Measurements from ENCODE around the gene PTK6.

DNA sequence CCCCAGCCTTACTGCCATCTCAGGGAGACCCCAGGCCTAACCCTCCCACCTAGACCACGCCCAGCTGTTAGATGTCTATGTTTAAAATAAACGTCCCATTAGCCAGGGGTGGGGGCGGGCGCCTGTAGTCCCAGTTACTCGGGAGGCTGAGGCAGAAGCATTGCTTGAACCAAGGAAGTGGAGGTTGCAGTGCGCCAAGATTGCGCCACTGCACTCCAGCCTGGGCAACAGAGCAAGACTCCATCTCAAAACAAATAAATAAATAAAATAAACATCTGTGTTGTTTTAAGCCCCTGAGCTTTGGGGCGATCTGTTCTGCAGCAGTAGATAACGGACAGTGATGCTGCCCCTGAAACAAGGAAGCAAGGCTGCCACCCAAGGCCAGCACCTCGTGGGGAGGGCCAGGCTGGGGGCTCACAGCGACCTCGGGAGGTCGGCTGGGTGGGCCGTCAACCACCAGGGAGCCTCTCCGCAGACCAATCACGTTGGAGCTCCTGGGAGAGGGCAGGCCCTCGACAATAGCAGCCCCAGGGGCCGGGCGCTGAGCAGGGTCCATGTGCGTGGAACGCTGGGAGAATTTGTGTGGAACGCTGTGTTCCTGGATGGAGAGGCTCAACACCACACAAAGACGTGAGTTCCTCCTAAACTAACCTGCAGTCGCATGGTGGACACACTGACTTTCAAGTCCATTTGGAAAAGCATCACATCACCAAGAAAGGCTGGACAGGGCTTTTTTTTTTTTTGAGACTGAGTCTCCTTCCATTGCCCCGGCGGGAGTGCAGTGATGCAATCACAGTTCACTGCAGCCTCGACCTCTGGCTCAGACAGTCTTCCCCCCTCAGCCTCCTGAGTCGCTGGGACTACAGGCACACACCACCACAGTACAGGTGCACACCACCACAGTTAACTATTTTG lies 37.9 kb upstream of the PTK6 start:
- TF ChIP-seq, protein P1, sequence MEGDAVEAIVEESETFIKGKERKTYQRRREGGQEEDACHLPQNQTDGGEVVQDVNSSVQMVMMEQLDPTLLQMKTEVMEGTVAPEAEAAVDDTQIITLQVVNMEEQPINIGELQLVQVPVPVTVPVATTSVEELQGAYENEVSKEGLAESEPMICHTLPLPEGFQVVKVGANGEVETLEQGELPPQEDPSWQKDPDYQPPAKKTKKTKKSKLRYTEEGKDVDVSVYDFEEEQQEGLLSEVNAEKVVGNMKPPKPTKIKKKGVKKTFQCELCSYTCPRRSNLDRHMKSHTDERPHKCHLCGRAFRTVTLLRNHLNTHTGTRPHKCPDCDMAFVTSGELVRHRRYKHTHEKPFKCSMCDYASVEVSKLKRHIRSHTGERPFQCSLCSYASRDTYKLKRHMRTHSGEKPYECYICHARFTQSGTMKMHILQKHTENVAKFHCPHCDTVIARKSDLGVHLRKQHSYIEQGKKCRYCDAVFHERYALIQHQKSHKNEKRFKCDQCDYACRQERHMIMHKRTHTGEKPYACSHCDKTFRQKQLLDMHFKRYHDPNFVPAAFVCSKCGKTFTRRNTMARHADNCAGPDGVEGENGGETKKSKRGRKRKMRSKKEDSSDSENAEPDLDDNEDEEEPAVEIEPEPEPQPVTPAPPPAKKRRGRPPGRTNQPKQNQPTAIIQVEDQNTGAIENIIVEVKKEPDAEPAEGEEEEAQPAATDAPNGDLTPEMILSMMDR (IDR thresholded peaks at IDR 0.05; ENCODE audit: low read depth, low read length, poor library complexity, severe bottlenecking): no peak
- TF ChIP-seq EZH2phosphoT487 (IDR thresholded peaks at IDR 0.05; ENCODE audit: borderline replicate concordance, low read length): no peak
